Right atrium auricular region (tissue), 2 donors: ENCODE measurements around the gene TBL2. TPM values are rescaled to one million over a fixed set of nuclear protein-coding genes. Genes with fewer than 3 reads are reported as not detected.

Source experiments
- DNase-seq: peaks from one replicate; pipeline ENCODE4 v3.0.0-alpha.2; 2019; ENCODE audit warnings: low spot score
- H3K27ac ChIP-seq, 2 donors: fragments of 200-600 bp; sonication (generic); 1 replicate in 1 of 2; 2 replicates in 1 of 2; pipeline ENCODE4 v1.5.1; 2016 to 2019
- H3K27me3 ChIP-seq, 2 donors: fragments of 200-600 bp; sonication (generic); one replicate each; pipeline versions ENCODE4 v1.5.1 to v1.6.0; 2017 to 2019
- H3K36me3 ChIP-seq: fragments of 200-600 bp; sonication (generic); one replicate; pipeline ENCODE4 v1.5.1; 2016
- H3K4me1 ChIP-seq, 2 donors: fragments of 200-600 bp; sonication (generic); one replicate each; pipeline versions ENCODE4 v1.5.1 to v1.6.0; 2017 to 2019
- H3K4me3 ChIP-seq, 2 donors: fragments of 200-600 bp; sonication (generic); 1 replicate in 1 of 2; 2 replicates in 1 of 2; pipeline ENCODE4 v1.5.1; 2017 to 2019; ENCODE audit warnings: mild to moderate bottlenecking in 1 of 2, moderate library complexity in 1 of 2
- H3K9me3 ChIP-seq, 2 donors: fragments of 200-600 bp; sonication (generic); one replicate each; pipeline ENCODE4 v1.5.1; 2019
- total RNA-seq, 2 donors: library from RNA; depleted of rRNA; stranded (reverse); fragments of >200 nt; gene quantifications; one replicate each; pipeline ENCODE4 v1.1.0, GENCODE V29; 2016
- TF ChIP-seq, protein P1 (sequence below), 2 donors: fragments of 200-600 bp; sonication (generic); IDR thresholded peaks; one replicate each; pipeline ENCODE4 v1.5.1; 2019; ENCODE audit warnings: antibody characterized with exemption in 2 of 2

TBL2 gene
- total RNA-seq, 2 donors from 2014 or later: 20.5 to 28.3 TPM

DNA sequence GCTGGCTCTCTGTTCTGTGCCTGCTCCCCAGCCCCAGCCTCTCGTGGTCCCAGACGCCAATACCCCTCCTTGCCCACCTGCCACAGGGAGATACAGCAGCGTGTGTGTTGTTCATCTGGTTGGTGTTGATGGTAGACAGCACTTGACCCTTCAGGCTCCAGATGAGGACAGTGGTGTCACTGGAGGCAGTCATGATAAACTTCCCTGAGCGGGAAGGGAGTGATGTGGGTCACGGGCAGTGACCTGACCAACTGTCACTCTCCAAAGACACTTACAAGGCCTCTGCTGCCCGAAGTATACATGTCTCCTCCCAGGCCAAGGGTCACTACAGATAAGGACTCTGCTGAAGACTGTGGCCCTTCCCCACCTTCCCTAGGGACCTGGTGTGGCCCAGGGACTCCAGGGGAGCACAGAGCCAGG, 5.6 kb downstream of the TBL2 start:
- no peaks in the 10 kb centered on the region for H3K9me3 ChIP-seq
- peaks cover 62% of the 10 kb centered on the region for H3K36me3 ChIP-seq
- TF ChIP-seq, protein P1, sequence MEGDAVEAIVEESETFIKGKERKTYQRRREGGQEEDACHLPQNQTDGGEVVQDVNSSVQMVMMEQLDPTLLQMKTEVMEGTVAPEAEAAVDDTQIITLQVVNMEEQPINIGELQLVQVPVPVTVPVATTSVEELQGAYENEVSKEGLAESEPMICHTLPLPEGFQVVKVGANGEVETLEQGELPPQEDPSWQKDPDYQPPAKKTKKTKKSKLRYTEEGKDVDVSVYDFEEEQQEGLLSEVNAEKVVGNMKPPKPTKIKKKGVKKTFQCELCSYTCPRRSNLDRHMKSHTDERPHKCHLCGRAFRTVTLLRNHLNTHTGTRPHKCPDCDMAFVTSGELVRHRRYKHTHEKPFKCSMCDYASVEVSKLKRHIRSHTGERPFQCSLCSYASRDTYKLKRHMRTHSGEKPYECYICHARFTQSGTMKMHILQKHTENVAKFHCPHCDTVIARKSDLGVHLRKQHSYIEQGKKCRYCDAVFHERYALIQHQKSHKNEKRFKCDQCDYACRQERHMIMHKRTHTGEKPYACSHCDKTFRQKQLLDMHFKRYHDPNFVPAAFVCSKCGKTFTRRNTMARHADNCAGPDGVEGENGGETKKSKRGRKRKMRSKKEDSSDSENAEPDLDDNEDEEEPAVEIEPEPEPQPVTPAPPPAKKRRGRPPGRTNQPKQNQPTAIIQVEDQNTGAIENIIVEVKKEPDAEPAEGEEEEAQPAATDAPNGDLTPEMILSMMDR (IDR thresholded peaks at IDR 0.05): no peak
- H3K4me1 ChIP-seq: peaks cover 0 to 20% of the 10 kb centered on the region in 2 donors
- DNase-seq: no peak
- H3K27ac ChIP-seq: no peak overlapping the region
- no peaks in the 10 kb centered on the region for H3K27me3 ChIP-seq
- H3K4me3 ChIP-seq: no peak overlapping the region

GRCh38 chr7:73570977-73571376, 7.4 kb downstream of the TBL2 start:
- H3K27ac ChIP-seq: no peak overlapping the region
- DNase-seq: no peak

GRCh38 chr7:73570521-73570920, 7.9 kb downstream of the TBL2 start:
- no peaks in the 10 kb centered on the region for H3K27me3 ChIP-seq
- no peaks in the 10 kb centered on the region for H3K4me1 ChIP-seq
- H3K27ac ChIP-seq: no peak overlapping the region
- H3K9me3 ChIP-seq: no peaks in the 10 kb centered on the region
- no peak for DNase-seq
- TF ChIP-seq, protein P1 (IDR thresholded peaks at IDR 0.05): no peak
- H3K4me3 ChIP-seq: no peak overlapping the region
- H3K36me3 ChIP-seq: peaks cover 55% of the 10 kb centered on the region

More at GRCh38 chr7:73570977-73571376, 7.4 kb downstream of the TBL2 start:
- H3K9me3 ChIP-seq: no peaks in the 10 kb centered on the region
- H3K4me3 ChIP-seq: no peak overlapping the region
- TF ChIP-seq, protein P1 (IDR thresholded peaks at IDR 0.05): no peak
- H3K27me3 ChIP-seq: no peaks in the 10 kb centered on the region
- peaks cover 60% of the 10 kb centered on the region for H3K36me3 ChIP-seq
- H3K4me1 ChIP-seq: peaks cover 0 to 2% of the 10 kb centered on the region in 2 donors

DNA sequence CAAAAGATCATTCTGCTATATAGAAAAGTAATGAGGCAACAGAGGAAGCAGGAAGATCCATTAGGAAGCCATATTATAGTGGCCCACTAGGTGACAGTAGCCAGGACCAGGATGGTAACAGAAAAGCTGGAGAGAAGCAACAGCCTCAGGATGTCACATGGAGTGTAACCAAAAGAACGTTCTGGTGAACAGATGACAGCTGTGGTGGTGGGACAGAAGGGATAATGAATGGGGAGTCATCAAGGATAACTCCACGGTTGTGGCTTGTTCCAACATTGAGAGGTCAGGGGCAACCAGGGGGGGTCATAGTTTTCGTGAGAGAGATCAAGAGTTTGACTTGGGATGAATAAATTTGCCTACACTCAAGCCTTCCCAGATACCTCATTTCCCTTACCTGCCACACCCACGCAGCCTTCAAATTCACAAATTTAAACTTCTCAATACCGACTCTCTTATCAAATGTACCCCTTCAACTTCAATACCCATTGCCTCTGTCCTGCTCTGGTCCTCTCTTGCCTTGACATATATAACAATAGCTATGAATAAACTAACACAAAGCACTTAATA, 9.3 kb downstream of the TBL2 start:
- TF ChIP-seq, protein P1 (IDR thresholded peaks at IDR 0.05): no peak
- Histone ChIP-seq H3K27ac (no peak overlapping the region), H3K27me3 (no peaks in the 10 kb centered on the region), H3K9me3 (no peaks in the 10 kb centered on the region), H3K4me1 (no peaks in the 10 kb centered on the region), H3K36me3 (peaks cover 44% of the 10 kb centered on the region), H3K4me3 (no peak overlapping the region)
- DNase-seq: no peak

GRCh38 chr7:73567846-73568685, 10.3 kb downstream of the TBL2 start:
- H3K4me3 ChIP-seq: no peak overlapping the region
- TF ChIP-seq, protein P1 (IDR thresholded peaks at IDR 0.05): no peak
- DNase-seq: no peak
- H3K4me1 ChIP-seq: no peaks in the 10 kb centered on the region
- no peaks in the 10 kb centered on the region for H3K27me3 ChIP-seq
- H3K36me3 ChIP-seq: peaks cover 34% of the 10 kb centered on the region
- H3K27ac ChIP-seq: no peak overlapping the region
- no peaks in the 10 kb centered on the region for H3K9me3 ChIP-seq
